NCI-H2171 treated with DMSO at 0.1 percent for 48 hours (cell line): ENCODE measurements around the gene ANKRD55.
"Not testable (repeated sequence)": the region's sequence is repeated elsewhere in the genome, so short reads cannot be mapped to it uniquely, and the experiment has no call there.

Experiments
- DNase-seq: peaks from one replicate; lab custom pipeline; 2025; lab: John Stamatoyannopoulos, UW

Gene ANKRD55

DNA sequence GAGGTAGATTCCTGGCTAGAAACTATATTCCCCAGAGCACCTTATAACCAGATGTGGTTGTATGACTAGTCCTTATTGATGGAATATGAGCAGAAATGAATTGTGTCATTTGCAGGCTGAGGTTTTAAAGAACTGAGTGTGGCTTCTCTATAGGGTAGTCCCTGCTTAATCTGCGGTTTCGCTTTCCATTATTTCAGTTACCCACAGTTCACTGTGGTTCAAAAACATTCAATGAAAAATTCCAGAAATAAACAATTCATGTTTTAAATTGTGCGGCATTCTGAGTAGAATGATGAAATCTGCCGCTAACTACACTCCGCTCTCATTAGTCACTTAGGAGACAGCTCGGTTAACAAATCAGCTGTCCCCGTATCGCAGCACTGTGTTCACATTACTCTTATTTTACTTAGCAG is 65.1 kb downstream of the ANKRD55 start:
- no peak for DNase-seq

DNA sequence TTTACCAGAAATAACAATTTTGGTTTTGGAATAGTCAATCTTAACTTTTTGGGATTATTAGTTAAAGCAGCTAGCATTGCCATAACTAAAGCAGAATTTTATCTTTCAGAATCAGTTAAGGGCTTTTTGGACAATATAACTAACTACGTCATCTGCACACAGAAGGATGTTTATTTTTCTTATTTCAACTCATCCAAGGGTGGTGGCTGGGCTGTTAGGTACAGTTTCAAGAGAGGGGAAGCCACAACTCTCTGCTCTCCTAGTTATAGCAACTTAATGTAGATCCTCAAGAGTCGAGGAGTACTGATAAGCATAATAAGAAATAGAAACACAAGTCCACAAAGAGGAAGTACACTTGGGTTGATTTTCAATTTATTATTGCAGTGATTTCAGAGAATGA is 65.6 kb downstream of the ANKRD55 start:
- DNase-seq, result no peak

DNA sequence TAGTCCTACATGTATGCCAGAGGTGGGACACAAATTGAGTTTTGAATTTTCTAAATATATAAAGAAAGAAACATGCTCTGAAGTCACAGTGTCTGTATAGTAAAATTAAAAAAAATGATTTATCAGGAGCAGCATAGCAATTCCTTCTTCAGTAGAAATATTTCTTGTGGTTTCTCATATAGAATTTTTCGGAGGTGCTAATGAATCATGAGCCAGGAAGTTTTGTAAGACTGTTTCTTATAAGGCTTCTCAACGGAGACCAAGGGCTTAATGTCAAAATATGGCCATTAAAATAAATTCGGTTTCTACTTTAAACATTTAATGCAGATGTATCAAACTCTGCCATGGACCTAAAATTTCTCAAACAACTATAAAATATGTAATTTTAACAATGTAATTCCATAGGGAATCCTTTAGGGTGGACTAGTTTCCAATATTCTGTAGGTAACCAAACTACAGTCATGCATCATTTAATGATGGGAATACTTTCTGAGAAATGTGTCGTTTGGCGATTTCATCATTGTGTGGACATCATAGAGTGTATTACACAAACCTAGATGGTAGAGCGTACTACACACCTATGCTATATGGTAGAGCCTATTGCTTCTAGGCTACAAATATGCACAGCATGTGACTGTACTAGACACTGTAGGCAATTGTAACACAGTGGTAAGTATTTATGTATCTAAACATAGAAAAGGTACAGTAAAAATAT is 66.3 kb downstream of the ANKRD55 start:
- DNase-seq, result no peak

DNA sequence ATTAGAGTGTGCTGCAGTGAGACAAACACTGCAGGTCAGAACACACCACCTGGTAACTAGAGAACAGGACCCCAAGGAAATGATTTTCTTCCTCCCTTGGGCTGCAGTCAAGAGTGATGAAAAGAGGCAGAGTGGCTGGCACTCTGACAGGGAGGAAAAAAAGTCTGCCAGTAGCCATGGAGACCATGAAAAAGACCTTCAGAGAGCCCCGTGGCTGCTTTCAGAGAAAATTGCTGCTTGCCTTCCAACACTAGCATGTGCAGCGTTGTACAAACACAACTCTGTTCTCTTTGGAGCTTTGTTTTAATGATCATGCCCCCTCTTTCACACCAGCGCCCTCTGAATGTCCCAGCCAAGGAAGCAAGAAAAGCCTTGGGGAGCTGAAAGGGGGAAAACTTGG is 68.8 kb downstream of the ANKRD55 start:
- peak; percentile 95 for DNase-seq

DNA sequence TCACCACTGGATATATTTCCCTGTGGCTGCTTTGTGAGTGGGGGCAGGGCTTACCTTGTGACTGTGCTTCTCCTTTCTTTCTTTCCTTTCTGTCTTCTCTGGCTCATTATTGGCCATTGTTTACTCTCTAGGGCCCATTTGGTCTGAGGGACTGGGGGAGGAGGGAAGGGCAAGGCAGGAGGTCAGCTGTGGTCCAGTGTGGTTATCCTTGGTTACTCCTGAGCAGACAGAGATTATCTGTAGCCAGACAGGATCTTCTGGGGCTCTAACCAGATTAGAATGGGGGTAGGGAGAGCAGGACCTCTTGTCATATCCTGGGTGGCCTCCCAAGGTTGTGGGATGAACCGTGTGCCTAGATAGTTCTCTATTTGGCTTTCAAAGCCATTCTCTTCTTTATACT is 71.2 kb downstream of the ANKRD55 start:
- no peak for DNase-seq

DNA sequence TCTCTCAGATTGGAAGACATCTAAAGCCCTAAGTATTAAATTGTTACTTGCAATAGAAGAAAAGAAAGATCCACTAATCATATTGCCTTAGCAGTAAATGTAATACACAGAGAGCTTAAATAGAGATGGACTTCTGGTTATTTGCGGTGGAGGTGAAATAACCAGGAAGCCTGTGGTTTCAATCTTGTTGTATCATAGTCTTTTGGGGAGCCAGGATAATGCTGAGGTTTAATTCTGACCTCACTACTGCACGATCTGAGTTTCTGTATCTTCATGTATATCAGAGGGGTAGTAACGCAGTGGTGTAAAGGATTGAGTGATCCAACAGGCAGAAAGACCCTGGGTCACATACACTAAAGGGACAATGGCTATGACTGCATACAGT is 71.7 kb downstream of the ANKRD55 start:
- no peak for DNase-seq

DNA sequence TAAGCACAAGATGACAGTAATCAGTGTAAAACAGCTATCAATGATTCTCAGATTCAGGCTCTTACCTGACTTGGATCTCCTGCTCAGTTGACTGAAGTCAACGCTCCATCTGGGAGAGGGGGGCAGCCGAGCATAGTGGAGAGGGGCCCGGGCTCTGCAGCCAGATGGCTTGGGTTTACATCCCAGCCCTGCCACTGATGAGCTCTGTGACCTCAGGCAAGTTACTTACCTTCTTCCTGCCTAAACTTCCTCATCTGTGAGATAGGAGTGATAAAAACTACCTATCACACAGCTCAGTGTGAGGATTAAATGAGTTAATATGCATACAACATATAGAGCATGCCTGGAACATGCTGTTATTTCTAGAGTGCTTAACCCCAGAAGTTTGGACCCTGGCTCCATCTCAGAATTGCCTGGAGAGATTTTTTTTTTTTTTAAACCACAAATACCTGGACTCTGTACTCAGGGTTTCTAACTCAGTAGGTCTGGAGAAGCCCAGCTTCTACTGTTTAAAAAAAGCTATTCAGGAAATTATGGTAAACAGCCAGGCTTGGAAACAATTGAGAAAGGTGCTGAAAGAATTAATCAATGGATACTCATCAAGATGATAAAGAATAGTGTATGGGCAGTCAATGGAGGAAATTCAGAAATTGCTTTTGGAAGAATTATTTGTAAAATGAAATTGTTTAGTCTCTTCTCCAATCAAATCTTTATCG is 72.2 kb downstream of the ANKRD55 start:
- DNase-seq, result peak; percentile 79

DNA sequence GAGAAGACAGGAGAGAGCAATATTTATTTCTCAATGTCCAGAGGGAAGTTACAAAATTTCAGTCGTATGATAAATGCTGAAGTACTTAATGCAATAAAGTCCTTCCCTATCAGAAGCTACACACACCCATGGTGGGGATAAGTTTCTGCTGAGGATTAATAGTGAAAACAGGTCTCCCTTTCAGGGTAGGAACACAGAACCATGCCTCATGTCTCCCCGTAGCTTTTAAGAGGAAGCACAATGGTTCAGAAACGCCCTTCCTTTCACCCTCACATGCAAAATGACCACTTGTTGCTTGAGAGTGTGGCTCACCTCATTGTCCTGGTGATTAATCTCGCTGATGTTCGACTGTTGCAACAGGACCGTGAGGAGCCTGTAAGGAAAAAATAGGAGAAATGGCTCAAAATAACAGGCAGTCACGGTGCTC is 73.6 kb downstream of the ANKRD55 start:
- no peak for DNase-seq

DNA sequence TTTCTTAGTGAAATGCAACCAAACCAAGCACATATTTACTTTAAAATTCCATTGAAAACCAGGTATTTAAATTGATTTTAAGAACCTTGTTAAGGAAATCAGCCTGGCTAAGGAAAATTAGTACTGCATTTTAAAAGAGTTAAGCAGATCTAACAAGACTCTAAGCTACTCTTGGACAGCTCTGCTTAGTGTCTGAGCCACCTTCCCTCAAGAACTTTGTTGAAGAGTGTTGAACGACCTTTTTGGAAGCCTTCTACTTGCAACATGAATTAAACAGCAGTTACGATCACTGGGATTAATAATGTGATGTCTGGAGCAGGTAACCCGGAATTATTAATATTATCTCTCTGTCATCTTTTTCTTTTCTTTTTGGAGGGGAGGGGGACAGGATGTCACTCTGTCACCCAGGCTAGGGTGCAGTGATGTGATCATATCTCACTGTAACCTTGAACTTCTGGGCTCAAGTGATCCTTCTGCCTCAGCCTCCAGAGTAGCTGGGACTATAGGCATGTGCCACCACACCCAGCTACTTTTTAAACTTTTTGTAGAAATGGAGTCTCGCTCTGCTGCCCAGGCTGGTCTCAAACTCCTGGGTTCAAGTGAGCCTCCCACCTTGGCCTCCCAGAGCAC is 74.7 kb downstream of the ANKRD55 start:
- DNase-seq, result no peak

DNA sequence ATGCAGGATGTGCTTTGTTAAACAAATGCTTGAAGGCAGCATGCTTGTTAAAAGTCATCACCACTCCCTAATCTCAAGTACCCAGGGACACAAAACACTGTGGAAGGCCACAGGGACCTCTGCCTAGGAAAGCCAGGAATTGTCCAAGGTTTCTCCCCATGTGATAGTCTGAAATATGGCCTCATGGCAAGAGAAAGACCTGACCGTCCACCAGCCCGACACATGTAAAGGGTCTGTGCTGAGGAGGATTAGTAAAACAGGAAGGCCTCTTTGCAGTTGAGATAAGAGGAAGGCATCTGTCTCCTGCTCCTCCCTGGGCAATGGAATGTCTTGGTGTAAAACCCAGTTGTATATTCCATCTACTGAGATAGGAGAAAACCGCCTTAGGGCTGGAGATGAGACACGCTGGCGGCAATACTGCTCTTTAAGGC is 75.9 kb downstream of the ANKRD55 start:
- not testable (repeated sequence) for DNase-seq

DNA sequence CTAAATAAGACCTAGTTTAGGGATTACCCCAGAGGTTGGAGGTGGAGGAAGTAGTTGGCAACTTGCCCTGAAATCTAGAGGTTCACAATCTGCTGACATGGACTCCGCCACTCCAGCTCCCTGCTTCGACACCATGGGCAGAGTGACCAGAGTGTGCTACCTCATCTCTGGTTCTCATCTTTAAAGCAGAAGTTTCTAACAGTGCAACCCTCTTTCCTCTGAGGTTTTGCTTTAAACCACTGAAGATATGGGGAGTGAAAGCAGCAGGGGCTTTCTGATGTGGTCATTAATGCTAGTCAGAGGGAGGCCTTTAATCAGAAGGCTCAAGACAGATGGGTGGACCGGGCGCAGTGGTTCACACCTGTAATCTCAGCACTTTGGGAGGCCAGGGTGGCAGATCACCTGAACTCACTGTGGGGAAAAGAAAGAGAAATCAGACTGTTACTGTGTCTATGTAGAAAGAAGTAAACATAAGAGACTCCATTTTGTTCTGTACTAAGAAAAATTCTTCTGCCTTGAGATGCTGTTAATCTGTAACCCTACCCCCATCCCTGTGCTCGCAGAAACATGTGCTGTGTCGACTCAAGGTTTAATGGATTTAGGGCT is 76.4 kb downstream of the ANKRD55 start:
- not testable (repeated sequence) for DNase-seq

DNA sequence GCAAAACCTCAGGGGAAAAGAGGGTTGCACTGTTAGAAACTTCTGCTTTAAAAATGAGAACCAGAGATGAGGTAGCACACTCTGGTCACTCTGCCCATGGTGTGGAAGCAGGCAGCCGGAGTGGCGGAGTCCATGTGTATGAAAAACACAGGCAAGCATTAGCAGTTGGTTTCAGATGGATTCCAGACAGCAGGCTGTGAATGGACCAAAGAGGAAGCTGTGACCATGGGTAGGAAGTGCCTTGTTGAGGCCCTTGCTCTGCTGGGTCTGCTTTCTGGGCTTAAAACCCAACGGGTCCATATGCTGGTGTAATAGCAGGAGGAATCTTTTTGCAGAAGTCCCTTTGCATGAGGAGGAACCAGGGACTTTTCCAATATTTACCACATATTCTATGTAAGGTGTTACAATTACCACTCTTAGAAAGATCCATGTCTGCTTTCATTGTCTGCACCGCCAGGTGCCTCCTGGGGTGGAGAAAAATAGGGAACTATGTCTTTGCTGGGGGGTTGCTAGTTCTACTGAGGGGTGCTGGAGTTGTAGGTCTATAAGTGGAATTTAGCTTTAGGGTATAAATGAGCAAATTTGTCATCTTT is 77.0 kb downstream of the ANKRD55 start:
- no peak for DNase-seq

DNA sequence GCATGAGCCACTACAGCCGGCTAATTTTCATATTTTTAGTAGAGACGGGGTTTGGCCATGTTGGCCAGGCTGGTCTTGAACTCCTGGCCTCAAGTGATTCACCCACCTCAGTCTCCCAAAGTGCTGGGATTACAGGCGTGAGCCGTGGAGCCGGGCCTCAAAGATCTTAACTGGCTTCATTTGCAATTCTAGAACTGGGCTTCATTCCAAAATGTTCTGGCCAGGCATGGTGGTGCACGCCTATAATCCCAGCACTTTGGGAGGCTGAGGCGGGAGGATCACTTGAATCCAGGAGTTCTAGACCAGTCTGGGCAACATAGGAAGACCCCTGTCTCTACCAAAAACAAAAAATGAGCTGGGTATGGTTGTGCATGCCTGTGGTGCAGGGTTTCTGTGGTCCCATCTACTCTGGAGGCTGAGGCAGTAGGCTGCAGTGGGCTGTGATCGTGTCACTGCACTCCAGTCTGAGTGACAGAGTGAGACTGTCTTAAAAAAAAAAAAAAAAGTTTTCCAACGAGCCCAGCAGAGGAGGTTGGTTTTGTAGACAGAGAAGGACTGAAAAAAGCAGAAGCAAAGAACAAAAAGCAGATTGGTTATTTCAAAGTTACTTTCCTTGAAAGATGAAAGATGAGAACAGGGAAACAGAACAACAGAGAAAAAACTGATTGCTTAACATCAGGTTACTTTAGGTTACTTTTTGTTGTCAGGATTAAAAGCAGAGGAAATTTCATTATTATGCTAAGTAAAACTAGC is 78.2 kb downstream of the ANKRD55 start:
- no peak for DNase-seq

DNA sequence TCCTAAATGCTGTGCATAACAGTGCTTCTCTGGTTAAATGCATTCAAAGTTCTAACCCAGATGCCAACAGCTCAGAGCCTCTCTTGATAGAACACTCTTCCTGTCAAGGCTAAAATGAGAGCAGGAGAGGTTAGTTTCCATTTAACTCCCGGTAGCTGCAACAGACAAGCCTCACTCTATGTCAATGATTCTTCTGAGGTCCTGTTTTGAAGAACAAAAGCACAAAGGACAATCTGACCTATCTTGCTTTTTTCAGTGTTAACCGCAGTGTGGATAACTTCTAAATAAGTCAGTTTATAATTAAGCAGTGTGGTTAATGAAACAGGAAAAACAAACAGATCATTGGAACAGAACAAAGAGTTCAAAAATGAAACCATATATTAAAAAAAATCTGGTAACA is 80.7 kb downstream of the ANKRD55 start:
- no peak for DNase-seq

DNA sequence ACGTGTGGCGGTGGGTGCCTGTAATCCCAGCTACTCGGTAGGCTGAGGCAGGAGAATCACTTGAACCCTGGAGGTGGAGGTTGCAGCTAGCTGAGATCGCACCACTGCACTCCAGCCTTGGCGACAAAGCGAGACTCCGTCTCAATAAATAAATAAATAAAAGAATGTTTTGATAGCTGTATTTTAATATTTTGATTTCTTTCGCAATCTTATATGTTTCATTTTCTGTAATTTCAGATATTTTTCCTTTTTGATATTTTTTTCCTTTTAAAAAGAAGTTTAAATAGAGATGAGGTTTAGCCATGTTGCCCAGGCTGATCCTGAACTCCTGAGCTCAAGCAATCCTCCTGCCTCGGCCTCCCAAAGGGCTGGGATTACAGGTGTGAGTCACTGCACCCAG is 82.4 kb downstream of the ANKRD55 start:
- not testable (repeated sequence) for DNase-seq

DNA sequence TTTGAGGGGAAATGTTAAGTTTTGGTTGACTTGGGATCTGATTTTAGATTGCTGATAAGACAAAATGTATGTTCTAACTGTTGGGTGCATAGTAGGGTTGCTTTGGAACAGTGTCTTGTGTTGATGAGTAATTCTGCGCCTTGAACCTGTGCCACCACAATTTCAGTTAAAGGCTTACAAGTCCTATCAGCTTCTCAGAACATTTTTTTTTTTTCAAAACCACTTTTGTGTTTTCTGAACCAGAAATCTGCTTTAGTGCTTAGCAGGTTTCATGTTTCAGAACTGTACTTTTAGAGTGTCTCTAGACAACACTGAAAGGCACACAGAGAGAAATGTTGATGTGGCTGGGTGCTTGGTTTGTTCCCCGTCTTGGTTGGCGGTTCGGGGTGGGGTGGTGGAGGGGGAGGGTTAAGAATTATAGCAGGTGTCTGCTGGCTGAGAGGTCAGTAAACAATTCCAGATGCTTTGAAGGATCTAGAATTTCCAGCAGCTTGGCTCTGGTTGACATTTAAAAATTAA is 84.6 kb downstream of the ANKRD55 start:
- DNase-seq, result peak; percentile 99

DNA sequence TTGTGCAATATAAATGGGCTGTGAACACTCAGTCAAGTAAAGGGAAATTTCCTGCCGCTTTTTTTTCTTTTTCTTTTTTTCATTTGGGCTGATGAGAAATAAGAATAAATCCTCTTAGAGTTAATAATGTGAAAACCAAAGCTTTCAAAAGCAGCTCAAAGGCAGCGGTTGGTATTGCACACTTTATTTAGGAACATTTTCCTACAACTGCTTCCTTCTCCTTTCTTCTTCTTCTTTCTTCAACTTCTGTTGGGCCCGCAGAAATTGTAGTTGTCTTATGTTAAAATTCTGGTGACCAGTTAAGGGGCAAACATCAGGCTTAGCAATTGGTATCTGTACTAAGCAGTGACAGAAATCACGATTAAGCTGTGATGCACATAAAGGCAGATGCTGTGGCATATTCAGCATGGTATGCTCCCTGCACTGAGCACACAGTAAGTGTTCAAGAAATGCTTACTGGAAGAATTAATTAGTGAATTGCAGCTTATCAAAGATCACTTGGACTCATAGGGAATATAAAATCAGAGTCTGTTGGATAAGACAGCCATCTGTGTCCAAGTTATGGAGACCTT is 85.4 kb downstream of the ANKRD55 start:
- DNase-seq, result peak; percentile 39

DNA sequence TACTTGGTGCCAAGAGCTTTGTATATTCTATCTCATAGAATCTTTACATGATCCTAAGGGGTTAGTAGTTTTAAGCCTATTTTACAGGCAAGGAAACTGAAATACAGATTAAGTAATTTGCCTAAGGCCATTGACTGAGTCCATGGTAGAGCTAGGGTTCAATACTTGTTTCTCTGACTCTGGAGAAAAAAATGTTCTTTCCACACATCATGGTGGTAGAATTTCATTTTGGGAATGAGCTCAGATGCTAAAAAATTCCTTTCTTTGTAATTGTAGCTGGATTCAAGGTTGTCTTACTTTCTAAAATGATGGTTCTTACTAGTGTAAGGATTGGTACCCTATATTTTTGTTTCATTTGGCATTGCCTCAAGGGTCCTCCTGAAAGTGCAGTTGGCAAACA is 86.0 kb downstream of the ANKRD55 start:
- no peak for DNase-seq

DNA sequence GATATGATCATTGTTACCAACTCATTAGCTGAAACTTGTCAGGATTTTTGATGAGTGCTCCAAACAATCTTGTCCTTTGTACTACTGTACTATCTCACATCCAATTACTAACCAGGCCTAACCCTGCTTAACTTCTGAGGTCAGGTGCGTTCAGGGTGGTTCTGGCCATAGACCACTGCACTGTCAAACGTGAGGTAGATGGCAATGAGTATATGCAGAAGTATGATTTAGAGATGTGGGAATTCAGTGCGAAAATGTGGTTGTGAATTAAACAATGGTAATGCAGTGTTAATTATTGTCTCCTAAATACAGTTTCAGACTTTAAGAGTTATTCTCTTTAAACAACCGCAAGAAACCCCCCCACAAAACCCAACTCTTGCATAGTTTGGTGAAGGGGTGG is 86.5 kb downstream of the ANKRD55 start:
- no peak for DNase-seq

DNA sequence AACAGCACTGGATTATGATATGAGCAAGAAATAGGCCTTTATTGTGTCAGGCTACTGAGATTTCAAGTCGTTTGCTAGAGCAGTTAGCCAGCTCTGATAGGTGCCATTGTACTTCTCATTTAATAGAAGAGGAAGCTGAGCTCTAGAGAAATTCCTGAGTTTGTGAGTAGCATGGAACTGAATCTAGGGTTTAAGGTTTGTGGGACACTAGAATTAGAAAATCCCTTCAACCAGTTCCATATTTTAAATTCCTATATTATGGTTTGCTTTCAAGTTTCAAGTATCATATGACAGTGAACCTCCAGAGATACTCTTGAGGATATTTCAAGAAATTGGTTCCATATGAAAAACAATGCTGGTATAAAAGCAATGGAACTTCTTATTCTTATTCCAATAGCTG is 87.6 kb downstream of the ANKRD55 start:
- no peak for DNase-seq

DNA sequence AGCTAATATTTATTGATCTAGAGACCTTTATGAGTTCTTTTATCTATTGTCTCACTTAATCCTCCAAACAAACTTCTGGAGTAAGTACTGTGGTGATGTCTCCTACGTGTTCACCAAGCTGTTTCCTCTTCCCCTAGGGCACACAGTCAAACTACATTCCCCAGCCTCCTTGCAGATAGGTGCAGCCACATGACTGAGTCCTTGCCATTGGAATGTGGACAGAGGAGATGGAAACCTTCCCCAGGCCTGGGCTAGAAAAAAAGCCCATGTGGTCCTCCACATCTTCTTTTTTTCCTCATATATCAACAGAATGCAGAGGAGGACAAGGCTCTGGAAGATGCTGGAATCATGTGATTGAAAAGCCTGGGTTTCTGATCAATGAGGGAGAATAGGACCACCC is 88.0 kb downstream of the ANKRD55 start:
- no peak for DNase-seq
